HEK293T (cell line): Measurements from ENCODE around the gene MATCAP1.

Source experiments
- L3MBTL2 ChIP-seq: fragments of 450-650 bp; conservative IDR thresholded peaks from 2 replicates; pipeline ENCODE4 v1.6.1; 2016; ENCODE audit warnings: mild to moderate bottlenecking
- LEF1 ChIP-seq: fragments of 450-650 bp; IDR thresholded peaks from 2 replicates; pipeline ENCODE4 v1.6.1; 2017; ENCODE audit warnings: mild to moderate bottlenecking, borderline replicate concordance
- PKNOX1 ChIP-seq: fragments of 450-650 bp; IDR thresholded peaks from 2 replicates; pipeline ENCODE4 v1.6.1; 2016

- TF ChIP-seq LEF1 (no peak), PKNOX1 (no peak), L3MBTL2 (no peak)
Measured at GRCh38 chr16:67211674-67212073, 27.9 kb upstream of the MATCAP1 start.
